CD4-positive, alpha-beta T cell treated with Interleukin-6 at 100 ng/mL for 8 hours (primary cell): Measurements from ENCODE around the gene STUM.
"Not testable (repeated sequence)": the region's sequence is repeated elsewhere in the genome, so short reads cannot be mapped to it uniquely, and the experiment has no call there.

Source experiments
- DNase-seq: peaks from one replicate; pipeline ENCODE4 v3.0.0-alpha.2; 2020; ENCODE audit warnings: mixed read lengths, low spot score

The STUM gene, protein sequence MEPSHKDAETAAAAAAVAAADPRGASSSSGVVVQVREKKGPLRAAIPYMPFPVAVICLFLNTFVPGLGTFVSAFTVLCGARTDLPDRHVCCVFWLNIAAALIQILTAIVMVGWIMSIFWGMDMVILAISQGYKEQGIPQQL

DNA sequence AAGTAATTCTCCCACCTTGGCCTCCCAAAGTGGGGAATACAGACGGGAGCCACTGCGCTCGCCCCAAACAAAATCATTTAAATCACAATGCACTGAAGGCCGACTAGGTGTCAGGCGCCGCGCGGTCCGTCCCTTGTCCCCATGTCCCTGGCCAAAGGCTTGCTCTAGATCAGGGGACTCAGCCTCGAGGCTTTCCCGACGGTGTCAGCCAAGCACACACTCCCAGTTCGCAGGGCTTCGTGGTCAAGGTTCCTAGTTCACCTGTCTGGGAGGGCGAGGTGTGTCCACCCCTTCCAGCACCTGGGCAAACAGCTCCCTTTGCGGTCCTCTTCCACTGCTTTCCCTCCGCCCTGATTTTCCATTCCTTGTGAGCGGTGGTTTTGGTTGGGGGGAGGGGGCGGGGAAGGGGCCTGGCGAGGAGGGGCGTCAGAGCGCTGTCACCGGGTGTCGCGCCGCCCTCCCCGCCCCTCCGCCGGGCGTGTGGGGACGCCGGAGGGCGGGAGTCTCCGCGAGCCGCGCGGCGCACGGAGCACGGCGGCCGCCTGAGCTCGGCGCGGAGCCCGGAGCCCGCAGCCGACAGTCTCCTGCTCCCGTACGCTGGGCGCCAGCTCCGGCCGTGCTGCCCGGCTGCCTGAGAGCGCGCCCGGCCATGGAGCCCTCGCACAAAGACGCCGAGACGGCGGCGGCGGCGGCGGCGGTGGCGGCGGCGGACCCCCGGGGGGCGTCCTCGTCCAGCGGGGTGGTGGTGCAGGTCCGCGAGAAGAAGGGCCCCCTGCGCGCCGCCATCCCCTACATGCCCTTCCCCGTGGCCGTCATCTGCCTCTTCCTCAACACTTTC lies at the start of gene STUM:
STUM (plus strand) TSS at position 509 of the 838 bp plus-strand sequence; CDS start at position 650, 141 bp downstream.
- DNase-seq, result no peak

DNA sequence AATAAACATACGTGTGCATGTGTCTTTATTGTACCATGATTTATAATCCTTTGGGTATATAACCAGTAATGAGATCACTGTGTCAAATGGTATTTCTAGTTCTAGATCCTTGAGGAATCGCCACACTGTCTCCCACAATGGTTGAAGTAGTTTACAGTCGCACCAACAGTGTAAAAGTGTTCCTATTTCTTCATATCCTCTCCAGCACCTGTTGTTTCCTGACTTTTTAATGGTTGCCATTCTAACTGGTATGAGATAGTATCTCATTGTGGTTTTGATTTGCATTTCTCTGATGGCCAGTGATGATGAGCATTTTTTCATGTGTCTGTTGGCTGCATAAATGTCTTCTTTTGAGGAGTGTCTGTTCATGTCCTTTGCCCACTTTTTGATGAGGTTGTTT lies 48.9 kb upstream of the STUM start:
- not testable (repeated sequence) for DNase-seq

DNA sequence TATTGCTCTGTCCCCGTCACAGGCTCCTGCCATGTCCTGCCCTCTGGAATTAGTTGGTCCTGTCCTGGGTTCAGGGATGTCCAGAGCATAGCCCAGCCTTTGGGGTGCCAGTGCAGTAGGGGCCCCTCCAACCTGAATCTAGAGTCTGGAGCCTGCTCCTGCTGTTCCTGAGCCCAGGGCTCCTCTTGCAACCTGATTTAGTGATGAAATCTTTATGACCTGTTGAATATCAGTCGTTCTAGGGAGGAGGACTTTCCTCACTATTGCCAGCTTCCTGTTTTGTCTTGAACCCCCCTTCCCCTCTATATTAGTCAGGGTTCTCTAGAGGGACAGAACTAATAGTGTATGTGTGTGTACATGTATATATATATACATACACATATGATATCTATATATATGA lies 42.5 kb upstream of the STUM start:
- DNase-seq, result no peak

DNA sequence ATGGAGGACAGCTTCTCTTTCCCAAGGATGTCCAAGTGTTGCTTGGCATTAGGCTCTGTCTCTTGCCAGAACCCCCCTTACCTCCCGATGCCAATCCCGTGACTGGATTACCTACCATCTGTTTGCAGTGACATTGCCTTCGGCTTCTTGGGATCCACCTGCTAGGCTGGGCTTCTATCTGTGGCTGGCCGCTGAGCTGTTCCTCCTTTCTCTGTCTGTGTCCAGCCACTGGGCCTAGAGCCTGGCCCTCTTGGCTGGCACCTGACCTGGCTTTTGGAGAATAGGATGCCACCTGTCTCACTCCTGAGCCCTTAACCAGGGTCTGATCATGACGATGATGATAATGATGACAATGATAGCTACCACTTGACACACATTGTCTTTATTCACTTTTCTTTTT lies 41.6 kb upstream of the STUM start:
- DNase-seq, result no peak

DNA sequence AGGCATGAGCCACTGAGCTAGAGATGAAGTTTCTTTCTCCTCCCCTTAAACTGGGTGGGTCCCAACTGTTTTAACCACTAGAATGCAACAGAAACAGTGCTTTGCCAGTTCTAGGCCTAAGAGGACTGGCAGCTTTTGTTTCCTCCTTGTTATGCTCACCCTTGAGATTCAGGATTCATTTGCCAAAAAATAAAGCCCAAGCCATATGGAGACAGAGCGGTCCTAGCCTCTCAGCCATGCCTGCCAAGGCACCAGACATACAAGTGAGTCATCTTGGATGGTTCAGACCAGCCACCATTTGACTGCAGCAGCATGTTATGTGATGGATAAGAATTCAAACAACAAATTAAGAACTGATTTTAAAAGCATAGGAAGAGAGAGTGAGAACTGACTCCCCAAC lies 38.1 kb upstream of the STUM start:
- no peak for DNase-seq

DNA sequence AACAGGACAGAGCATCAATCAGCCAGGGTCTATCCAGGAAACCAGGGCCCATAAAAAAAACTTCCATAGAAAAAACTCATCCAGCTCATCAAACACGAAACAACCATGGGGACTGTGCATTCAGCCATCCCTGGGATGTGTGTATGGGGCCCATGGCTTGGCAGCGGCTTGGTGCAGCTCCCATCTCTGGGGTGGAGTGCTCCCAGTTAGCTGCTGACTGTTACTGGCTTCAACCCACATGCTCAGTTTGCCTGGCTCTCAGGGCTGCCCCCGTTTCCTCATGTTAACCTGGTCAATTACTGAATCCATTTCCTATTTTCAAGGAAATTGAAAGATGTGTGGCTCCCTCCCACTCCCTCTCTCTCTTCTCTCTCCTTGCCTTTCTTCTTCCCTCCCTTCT lies 37.3 kb upstream of the STUM start:
- no peak for DNase-seq

DNA sequence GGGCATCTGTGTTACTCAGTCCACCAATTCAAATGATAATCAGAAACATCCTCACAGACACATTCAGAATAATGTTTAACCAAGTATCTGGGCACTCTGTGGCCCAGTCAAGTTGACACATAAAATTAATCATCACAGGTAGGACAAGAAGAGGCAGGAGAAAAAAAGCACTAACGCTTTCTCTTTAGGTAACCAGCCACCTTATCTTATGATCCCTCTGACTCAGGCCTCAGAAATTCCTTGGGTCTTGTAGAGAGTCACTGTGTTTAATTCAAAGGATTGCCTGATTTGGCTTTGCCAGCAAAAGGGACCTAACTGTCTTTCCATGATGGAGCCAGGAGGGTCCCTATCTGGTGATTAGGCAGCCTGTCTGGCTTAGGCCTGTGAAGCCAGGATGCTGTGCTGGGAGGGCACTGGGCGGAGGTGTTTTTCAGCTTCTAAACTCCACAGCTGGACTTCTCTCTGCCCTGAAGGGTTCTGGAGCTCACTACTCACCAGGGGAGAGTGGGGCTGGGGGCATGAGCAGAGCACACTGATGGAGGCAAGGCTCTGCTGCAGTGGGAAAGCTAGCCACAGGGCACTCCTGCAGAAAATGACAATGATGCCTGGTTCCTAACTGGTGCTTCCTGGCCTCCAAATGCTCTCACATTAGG lies 36.4 kb upstream of the STUM start:
- DNase-seq, result no peak

DNA sequence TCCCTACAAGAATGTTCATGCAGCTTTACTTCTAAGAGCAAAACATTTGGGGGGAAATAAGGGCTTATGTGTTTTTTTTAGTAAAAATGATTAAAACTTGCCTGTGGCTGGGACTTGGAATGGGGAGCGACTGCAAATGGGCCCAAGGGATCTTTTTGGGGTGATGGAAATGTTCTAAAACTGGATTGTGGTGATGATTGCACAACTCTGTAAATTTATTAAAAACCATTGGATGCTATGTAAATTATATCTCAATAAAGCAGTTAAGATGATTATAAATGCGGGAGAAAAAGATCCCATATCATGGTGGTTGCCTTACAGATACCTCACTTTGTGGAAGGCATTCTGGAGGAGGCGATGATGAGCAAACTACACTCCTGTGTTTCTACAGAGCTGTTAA lies 30.2 kb upstream of the STUM start:
- DNase-seq, result no peak

DNA sequence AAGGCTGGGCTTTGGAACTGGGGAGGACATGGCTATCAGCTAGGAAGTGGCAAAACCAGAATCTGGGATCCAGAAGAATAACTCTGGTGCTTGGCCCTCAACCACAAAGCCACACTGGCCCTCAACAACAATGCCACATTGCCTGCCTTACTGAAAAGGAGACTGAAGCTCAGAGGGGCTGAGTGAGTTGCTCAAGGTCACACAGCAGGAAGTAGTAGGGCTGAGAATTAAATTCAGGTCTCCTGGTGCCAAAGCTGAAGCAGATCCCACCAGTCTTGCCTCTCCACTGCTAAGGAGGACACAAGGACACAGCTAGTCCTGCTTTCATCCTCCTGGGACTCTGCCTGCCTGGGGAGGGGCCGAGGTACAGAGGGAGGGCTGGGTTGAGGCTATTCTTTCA lies 29.4 kb upstream of the STUM start:
- DNase-seq, result no peak

DNA sequence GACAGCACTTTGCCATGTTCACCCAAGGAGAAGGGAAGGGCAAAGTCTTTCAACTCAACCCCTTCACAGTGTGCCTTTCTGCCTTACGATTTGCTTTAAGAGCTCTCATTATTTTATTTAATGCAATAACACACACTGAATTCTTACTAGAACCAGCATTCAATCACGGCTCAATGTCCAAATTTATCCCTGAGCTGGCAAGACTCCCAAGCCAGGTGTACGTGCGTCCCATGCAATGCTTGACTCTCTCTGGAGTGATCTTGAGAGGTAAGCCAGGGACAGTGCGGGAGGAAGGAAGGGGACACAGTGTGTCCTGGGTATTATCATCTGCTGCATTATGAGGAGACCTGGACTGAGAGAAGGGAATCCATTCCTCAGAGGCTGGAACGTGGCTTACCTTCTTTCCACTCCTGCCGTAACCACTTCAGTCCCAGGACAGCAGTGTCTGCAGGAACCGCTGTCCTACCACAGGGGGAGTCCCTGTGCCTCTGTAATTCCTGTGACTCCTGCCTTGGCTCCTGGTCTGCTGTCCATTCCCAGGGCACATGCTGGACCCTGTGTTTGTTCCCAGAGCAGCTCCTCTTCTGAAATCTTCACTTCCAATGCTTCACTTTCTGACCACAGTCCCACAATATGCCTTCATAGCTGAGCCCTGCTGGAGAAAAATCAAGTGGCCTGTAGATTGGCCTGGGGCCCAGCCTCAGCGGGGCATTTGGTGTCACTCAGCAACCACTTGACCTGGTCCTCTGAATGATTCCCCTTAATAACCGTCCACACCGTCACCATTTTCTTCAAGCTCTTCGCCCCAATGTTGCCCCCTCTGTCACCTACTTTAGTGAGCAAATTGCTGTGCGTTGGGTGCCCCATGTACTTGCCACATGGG lies 28.6 kb upstream of the STUM start:
- DNase-seq, result no peak

DNA sequence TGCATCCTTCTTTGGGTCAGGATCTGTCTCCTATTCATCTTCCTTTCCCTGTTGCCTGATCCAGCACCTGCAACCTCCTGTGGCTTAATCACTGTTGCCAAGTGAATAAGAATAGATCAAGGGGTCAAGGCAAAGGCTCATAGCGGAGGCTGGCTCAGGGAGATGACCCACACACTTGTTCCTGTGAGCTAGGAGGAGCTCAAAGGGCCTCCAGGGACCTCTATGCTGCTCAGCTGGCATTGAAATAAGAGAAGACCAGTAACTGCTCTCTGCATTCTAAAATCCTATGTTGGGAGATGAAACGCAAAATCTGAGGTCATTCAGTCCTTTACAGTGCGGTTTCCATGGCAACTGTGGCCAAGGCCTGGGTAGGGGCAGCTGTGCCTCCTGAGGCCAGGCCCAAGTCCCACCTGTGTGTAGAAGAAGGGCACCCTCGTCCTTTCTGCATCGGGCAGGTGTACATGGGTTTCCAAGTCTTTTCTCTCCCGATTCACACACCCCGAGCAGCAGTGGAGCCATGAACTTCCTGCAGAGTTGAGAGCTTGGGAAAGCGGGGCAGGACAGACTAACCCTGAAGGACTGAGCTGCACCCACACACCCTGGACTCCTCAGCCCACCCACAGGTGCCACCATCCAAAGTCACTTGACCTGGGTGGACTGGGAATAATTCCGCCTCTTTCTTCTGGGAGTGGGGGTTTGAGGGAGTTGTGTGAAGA lies 27.8 kb upstream of the STUM start:
- DNase-seq, result no peak

DNA sequence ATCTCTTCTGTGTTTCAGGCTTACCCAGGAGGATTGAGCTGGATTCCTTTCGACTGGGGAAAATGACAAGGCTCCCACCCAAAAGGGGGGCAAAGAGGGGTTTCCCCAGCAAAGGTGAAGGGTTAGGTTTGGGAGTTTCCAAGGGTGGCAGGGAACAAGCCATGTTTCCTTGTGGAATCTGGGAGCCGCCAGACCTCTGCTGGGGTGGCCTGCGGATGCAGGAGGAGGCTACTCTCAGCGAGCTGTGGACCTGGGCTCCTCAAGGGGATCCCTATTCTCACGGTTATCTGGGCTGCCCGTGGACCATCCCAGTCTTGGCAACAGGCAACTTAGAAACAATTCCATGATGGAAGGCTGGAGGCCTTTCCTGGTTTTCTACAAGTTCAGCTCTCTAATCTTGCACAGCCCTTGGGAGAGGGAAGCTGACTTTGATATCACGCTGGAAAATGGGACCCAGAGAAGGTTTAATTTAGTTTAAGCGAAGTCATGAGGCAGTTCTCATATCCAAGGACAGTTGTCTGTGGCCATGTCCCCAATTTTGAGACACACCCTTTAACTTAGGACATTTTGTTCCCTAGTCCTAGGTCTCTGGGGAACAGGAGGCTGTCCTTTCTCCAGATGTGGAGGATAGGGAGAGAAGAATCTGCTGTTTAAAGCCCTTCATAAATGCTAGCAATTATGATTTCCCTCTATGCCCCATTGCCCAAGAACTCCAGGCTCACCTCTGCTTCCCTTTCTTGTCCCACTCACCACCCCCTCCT lies 24.7 kb upstream of the STUM start:
- DNase-seq, result no peak

DNA sequence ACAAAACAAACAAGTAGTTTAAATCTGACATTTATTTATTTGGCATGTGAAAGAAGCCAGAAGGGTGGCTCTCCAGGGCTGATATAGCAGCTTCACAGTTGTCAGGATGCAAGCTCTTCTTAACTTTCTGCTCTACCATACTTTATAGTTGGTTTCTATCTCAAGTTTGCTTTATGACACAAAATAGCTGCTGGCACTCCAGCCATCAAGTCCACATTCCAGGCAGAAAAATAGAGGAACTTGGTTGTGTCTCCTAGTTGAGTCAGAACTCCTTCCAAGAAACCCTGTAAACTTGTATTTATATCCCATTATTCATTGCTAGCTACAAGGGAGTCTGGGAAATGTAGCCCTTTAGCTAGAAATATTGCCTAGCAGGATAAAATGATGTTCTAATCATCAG lies 24.0 kb upstream of the STUM start:
- no peak for DNase-seq

DNA sequence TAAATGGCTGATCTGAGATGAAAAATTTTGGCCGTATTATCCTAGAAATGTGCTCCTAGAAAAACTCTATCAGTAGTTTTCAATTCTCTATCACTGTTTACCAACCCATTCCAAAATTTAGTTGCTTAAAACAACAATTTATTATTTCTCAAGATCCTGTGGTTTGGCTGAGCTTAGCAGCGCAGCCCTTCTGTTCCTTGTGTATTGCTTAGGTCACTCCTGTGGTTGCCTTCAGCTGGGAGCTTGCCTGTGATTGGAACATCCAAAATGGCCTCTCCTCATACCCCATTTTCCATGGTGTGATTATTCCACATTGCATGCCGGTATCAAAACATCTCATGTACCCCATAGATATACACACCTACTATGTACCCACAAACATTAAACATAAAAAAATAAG lies 22.8 kb upstream of the STUM start:
- no peak for DNase-seq

DNA sequence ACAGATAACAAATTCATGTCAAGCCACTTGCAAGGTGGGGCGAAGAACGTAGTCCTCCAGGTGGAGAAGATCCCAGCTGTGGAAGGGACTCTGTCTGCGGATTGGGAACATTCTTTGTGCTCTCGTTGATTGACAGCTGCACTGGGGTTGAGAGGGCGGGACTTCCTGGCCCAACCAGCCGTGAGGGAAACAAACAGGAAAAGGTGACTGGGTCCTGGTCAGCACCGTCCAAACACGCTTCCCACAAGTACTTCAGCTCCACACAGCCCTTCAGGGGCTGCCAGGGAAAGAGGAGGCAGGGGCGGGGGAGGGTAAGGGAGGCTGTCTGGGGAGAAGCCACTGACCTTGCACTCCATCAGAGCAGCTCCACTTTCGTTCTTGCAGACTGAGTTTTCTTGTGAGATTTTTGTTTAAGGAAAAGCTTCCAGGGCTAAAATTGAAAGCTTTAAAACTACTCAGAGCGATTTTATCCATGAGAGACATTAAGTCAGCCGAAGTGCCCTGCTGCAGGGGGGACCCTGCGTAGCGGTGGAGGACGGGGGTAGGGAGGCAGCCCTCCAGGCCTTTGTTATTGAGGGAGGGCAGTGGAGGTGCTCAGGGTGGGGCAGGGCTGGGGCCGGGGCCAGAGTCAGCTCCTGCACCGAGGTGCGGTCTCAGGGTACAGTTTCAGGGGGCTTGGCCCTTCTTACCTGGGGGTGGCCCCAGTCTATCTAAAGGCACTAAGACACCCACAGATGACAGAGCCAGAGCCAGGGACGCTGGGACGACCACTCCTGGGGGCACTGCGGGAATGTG lies 21.6 kb upstream of the STUM start:
- no peak for DNase-seq

DNA sequence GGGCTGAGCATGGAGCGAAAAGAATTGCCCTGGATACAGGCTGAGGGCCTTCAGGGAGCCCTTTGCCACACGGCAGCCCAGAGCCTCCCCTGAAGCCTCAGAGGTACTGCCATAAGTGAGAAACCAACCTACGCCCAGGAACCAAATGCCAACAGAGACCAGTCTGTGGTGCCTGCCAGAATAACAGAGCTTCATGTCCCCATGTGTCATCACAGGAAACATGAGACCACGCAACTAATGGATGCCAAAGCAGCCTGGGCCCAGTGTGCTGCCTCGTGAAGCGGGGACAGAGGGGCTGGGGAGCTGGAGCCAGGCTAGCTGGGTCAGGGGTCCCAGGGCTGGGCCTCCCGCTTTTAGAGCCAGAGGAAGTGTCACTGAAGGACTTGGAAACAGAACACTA lies 18.7 kb upstream of the STUM start:
- no peak for DNase-seq

DNA sequence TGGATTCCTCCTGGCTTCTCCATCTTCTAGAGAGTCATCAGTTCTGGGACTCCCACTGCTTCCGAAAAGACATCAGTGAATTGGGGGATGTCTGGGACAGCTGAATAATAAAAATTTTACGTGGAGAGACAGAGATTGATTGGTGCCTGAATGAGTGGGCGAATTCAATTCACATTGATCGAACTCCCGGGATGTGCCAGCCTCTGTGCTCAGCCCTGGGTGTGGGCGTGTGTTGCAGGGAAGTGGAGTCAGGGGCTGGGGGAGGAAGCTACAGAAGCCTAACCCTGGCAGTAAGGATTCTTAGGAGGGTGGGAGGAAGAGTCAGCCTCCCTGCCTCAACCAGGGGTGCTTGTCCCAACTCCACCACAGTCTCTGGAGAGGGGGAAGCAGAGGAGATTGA lies 18.0 kb upstream of the STUM start:
- DNase-seq, result no peak

DNA sequence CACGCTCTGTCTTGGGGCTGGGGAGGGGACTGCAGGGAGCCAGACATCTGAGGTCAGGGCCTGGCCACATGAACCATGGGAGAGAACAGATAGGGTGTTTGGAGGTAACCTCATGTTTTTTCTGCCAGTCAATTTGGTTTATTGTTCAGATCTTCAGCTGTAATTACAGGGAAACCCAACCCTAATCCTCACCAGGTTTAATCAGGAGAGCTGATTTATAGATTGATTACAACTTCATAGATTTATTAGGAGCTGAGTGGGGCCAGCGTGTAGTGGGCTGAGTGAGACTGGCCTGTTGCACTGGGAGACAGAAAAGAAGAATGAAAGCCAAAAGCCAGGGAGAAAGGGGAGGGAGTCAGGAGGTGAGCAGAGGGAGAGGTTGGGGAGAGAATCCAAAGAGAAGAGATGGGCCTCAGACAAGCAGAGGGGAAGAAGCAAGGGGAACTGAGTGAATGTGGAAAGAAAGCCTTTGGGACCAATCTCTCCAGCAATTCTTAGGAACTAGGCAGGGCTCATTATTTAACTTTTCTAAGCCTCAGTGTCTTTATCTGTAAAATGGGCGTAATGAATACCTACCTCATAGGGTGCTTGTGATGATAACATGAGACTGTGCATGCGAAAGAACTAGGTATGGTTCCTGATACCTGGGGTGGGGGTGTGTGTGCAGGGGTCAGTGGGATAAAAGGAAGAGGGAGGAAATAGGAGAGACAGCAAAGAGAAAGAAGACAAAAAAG lies 17.0 kb upstream of the STUM start:
- no peak for DNase-seq

DNA sequence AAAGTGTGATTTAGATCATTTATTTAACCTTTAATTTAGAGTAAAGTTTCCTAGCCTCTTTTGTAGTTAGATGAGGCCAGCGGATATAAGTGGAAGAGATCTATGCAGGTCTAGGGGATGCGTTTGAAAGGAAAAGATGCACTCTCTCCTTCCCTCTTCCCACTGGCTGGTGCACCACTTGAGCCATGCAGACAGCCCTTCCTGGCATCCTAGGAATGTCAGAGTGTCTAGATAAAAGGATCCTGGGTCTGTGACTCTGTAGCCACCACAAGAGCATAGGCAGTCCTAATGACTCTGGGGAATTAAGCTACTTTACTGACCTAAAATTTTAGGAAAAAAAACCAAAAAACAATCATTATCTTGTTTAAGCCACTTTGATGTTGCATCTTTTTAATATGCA lies 16.0 kb upstream of the STUM start:
- no peak for DNase-seq

DNA sequence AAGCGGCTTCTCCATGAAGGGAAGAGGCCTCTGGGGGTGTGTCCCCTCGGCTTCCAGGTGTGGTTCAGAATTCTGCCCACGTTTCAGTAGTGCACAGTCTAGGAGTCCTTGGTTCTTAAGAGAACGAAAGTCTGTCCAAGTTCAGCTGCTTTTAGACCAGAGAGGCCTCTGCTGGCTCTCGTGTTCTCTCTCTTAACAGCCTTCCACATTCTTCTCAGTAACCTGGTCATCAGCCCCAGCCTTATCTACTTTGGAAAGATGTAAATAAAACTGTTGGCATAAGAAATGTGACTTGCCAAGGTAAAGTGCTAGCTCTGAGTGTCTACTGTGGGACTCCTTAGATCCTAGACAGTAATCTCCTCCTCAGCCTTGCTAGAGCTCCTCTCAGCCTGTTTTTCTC lies 15.3 kb upstream of the STUM start:
- no peak for DNase-seq
